ENCODE data around the gene CLPTM1. TPM values are rescaled to one million over a fixed set of nuclear protein-coding genes. Genes with fewer than 3 reads are reported as not detected.

Gene CLPTM1
- polyA plus RNA-seq, 3 donors = 14.7 to 84.3 (median 20.0) TPM

- H3K36me3 Mint-ChIP-seq = peaks cover 52 to 90% of the 10 kb centered on the region in 2 donors
- H3K9ac ChIP-seq (ENCODE audit: insufficient read depth, low read length, poor library complexity, severe bottlenecking) = no peak overlapping the region
These were observed 28.8 kb downstream of the CLPTM1 start for GRCh38 chr19:44984005-44984404.

DNA sequence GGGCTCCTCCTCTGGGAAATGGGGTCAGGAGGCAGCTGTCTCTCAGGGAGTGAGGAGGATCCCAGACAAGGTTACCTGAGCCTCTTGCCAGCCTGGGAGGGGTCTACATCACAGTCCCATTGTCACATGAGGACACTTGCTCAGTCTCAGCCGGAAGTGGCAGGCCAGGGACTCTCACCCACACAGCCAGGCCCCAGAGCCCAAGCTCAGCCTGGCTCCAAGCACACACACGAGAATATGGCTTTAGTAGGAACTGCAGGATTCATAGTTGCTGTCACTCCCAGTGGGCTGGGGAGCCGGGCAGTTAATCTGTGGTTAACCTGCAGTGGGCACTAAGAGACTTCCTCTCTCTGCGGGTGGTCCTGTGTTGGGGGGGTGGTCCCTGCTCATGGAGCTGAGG, 30.3 kb downstream of the CLPTM1 start:
- peaks cover 47 to 87% of the 10 kb centered on the region in 2 donors for H3K36me3 Mint-ChIP-seq
- no peak for DNase-seq
- Histone ChIP-seq H3K9me3 (replicated peaks in 1 of 2; ENCODE audit: control insufficient read depth in 1 of 2, insufficient read depth in 1 of 2, low read length in 2 of 2) (no peaks in the 10 kb centered on the region), H3K36me3 (replicated peaks in 1 of 2; ENCODE audit: control insufficient read depth in 1 of 2, insufficient read depth in 2 of 2, low read length in 2 of 2) (peaks cover 72 to 92% of the 10 kb centered on the region in 2 donors), H3K4me1 (ENCODE audit: control insufficient read depth in 1 of 2, insufficient read depth in 2 of 2, low read length in 2 of 2) (peaks cover 0 to 4% of the 10 kb centered on the region in 2 donors), H3K9ac (ENCODE audit: insufficient read depth, low read length, poor library complexity, severe bottlenecking) (no peak overlapping the region), H4K20me1 (ENCODE audit: insufficient read depth, low read length) (peaks cover 7% of the 10 kb centered on the region), H3K4me3 (replicated peaks in 1 of 3; ENCODE audit: low read depth in 2 of 3, low read length in 3 of 3) (no peak overlapping the region), H2AFZ (ENCODE audit: insufficient read depth, low read depth, low read length, poor library complexity, severe bottlenecking) (no peak overlapping the region), H3K27ac (ENCODE audit: low read depth in 1 of 2, low read length in 2 of 2) (no peak overlapping the region), H3K27me3 (ENCODE audit: control insufficient read depth in 2 of 2, insufficient read depth in 2 of 2, low read length in 2 of 2) (no peaks in the 10 kb centered on the region), H3K4me2 (replicated peaks; ENCODE audit: extremely low read depth, low read length, poor library complexity, severe bottlenecking) (no peak overlapping the region), H3K79me2 (ENCODE audit: insufficient read depth, low read length) (no peaks in the 10 kb centered on the region)
- H3K4me1 Mint-ChIP-seq = peaks cover 6% of the 10 kb centered on the region
- peak overlapping the region in 1 of 7 donors; percentile 62 for H3K27ac Mint-ChIP-seq
- H3K9me3 Mint-ChIP-seq = no peaks in the 10 kb centered on the region
- H3K27me3 Mint-ChIP-seq (ENCODE audit: low read depth in 3 of 3) = peaks cover 0 to 2% (median 0%) of the 10 kb centered on the region in 3 donors
- intact Hi-C loops (cut with micrococcal nuclease) = no loop called here
- 63% methylated on average over 3 of the region's 4 CpGs for WGBS (ENCODE audit: insufficient coverage)
- H3K4me3 Mint-ChIP-seq = no peak overlapping the region
- TF ChIP-seq, protein P1, sequence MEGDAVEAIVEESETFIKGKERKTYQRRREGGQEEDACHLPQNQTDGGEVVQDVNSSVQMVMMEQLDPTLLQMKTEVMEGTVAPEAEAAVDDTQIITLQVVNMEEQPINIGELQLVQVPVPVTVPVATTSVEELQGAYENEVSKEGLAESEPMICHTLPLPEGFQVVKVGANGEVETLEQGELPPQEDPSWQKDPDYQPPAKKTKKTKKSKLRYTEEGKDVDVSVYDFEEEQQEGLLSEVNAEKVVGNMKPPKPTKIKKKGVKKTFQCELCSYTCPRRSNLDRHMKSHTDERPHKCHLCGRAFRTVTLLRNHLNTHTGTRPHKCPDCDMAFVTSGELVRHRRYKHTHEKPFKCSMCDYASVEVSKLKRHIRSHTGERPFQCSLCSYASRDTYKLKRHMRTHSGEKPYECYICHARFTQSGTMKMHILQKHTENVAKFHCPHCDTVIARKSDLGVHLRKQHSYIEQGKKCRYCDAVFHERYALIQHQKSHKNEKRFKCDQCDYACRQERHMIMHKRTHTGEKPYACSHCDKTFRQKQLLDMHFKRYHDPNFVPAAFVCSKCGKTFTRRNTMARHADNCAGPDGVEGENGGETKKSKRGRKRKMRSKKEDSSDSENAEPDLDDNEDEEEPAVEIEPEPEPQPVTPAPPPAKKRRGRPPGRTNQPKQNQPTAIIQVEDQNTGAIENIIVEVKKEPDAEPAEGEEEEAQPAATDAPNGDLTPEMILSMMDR (IDR thresholded peaks at IDR 0.05) = no peak

More at GRCh38 chr19:44984005-44984404, 28.8 kb downstream of the CLPTM1 start:
- peaks cover 6% of the 10 kb centered on the region for H3K4me1 Mint-ChIP-seq
- Histone ChIP-seq H3K79me2 (ENCODE audit: insufficient read depth, low read length) (no peaks in the 10 kb centered on the region), H3K27ac (ENCODE audit: low read depth in 1 of 2, low read length in 2 of 2) (no peak overlapping the region), H3K9me3 (replicated peaks in 1 of 2; ENCODE audit: control insufficient read depth in 1 of 2, insufficient read depth in 1 of 2, low read length in 2 of 2) (no peaks in the 10 kb centered on the region), H3K4me1 (ENCODE audit: control insufficient read depth in 1 of 2, insufficient read depth in 2 of 2, low read length in 2 of 2) (peaks cover 0 to 4% of the 10 kb centered on the region in 2 donors), H3K36me3 (replicated peaks in 1 of 2; ENCODE audit: control insufficient read depth in 1 of 2, insufficient read depth in 2 of 2, low read length in 2 of 2) (peaks cover 73 to 92% of the 10 kb centered on the region in 2 donors), H4K20me1 (ENCODE audit: insufficient read depth, low read length) (peaks cover 7% of the 10 kb centered on the region), H3K4me2 (replicated peaks; ENCODE audit: extremely low read depth, low read length, poor library complexity, severe bottlenecking) (no peak overlapping the region), H3K4me3 (replicated peaks in 1 of 3; ENCODE audit: low read depth in 2 of 3, low read length in 3 of 3) (no peak overlapping the region), H2AFZ (ENCODE audit: insufficient read depth, low read depth, low read length, poor library complexity, severe bottlenecking) (no peak overlapping the region), H3K27me3 (ENCODE audit: control insufficient read depth in 2 of 2, insufficient read depth in 2 of 2, low read length in 2 of 2) (no peaks in the 10 kb centered on the region)
- TF ChIP-seq, protein P1 (IDR thresholded peaks at IDR 0.05) = no peak
- intact Hi-C loops (cut with micrococcal nuclease) = no loop called here
- H3K4me3 Mint-ChIP-seq = no peak overlapping the region
- H3K27me3 Mint-ChIP-seq (ENCODE audit: low read depth in 3 of 3) = peaks cover 0 to 2% (median 0%) of the 10 kb centered on the region in 3 donors
- DNase-seq = no peak
- no peaks in the 10 kb centered on the region for H3K9me3 Mint-ChIP-seq
- peak overlapping the region in 2 of 7 donors; percentile 38 to 64 for H3K27ac Mint-ChIP-seq
- 83% methylated on average over 9 of the region's 9 CpGs for WGBS (ENCODE audit: insufficient coverage)
